ENCODE measurements around the gene CYB561D2. TPM values are rescaled to one million over a fixed set of nuclear protein-coding genes. Genes with fewer than 3 reads are reported as not detected.

Gene CYB561D2
- total and polyA plus RNA-seq, 2 donors (not counting 1 experiment from before 2014, with no cell fraction given): 39.5 to 78.9 TPM

GRCh38 chr3:50324351-50325112 is 26.1 kb upstream of the CYB561D2 start:
- CTCF ChIA-PET: interaction anchor here (0.7 to 3.1 kb wide), 16 partner anchors 10 to 130 kb away, joined by 3 to 28 read pairs (median 5); partner anchors contain the start of genes HYAL3, IFRD2 and NAA80

More at GRCh38 chr3:50324351-50325112, 26.1 kb upstream of the CYB561D2 start:
- Mint-ChIP-seq H3K27ac (peak overlapping the region; percentile 54), H3K4me1 (peaks cover 44% of the 10 kb centered on the region), H3K4me3 (peak overlapping the region; percentile 26), H3K27me3 (no peaks in the 10 kb centered on the region), H3K9me3 (ENCODE audit: insufficient read depth) (no peaks in the 10 kb centered on the region)
- Histone ChIP-seq H3K4me2 (replicated peaks; ENCODE audit: low read depth, low read length, poor library complexity, severe bottlenecking) (no peak overlapping the region), H3K27ac (ENCODE audit: low read length in 2 of 2) (no peak overlapping the region), H3K4me3 (ENCODE audit: control extremely low read depth in 1 of 5, extremely low read depth in 1 of 5, insufficient read depth in 1 of 5, low read depth in 2 of 5, low read length in 4 of 5) (no peak overlapping the region), H3K36me3 (replicated peaks in 1 of 2; ENCODE audit: control extremely low read depth in 1 of 2, control insufficient read depth in 1 of 2, extremely low read depth in 1 of 2, insufficient read depth in 2 of 2, low read length in 1 of 2) (peaks cover 0 to 22% of the 10 kb centered on the region in 2 experiments), H3K4me1 (ENCODE audit: control insufficient read depth in 2 of 2, insufficient read depth in 2 of 2, low read length in 2 of 2) (peaks cover 27 to 47% of the 10 kb centered on the region in 2 donors), H3K9ac (ENCODE audit: low read length) (no peak overlapping the region), H4K20me1 (ENCODE audit: control insufficient read depth, insufficient read depth, low read length, poor library complexity, severe bottlenecking) (peaks cover 11% of the 10 kb centered on the region), H3K79me2 (ENCODE audit: control insufficient read depth, insufficient read depth, low read length) (peaks cover 21% of the 10 kb centered on the region), H3K9me3 (ENCODE audit: control extremely low read depth in 1 of 3, control insufficient read depth in 2 of 3, insufficient read depth in 1 of 3, low read length in 2 of 3) (peaks cover 0 to 3% (median 0%) of the 10 kb centered on the region in 3 donors), H2AFZ (ENCODE audit: insufficient read depth, low read depth, low read length, poor library complexity, severe bottlenecking) (no peak overlapping the region), H3K27me3 (replicated peaks in 1 of 4; ENCODE audit: control extremely low read depth in 1 of 4, control insufficient read depth in 3 of 4, insufficient read depth in 4 of 4, low read length in 3 of 4) (no peaks in the 10 kb centered on the region)
- WGBS (ENCODE audit: insufficient coverage): 86% methylated on average over 3 of the region's 4 CpGs
- ATAC-seq (ENCODE audit: low read depth) (peak; percentile 26), DNase-seq (peak; percentile 70)
- intact Hi-C loops (cut with micrococcal nuclease): loop anchor here (1.0 to 5.0 kb wide), 2 partner anchors 50 to 87 kb away; partner anchors contain the start of gene GNAI2
- TF ChIP-seq CTCF (IDR thresholded peaks at IDR 0.05) (peak; percentile 83), EZH2 (IDR thresholded peaks at IDR 0.05; ENCODE audit: borderline replicate concordance, insufficient read depth, low read depth, low read length, poor library complexity, severe bottlenecking) (no peak)
- POLR2A ChIA-PET: interaction anchor here (2.9 kb wide), 1 partner anchor 12 kb away, joined by 16 read pairs; no protein-coding TSS in a partner anchor

Measured in B cell (primary cell).